ENCODE results near the gene TRMT10B.

TRMT10B gene

GRCh38 chr9:37715260-37715659 is 38.3 kb upstream of the TRMT10B start:
- no peak overlapping the region for H3K4me3 ChIP-seq (ENCODE audit: low read depth, low read length)
- no peak for DNase-seq (ENCODE audit: low read depth)
- no peak for TF ChIP-seq MYC (IDR thresholded peaks at IDR 0.05; ENCODE audit: low read depth, low read length)
- no peak for TF ChIP-seq POLR2A (IDR thresholded peaks at IDR 0.05; ENCODE audit: extremely low read depth, insufficient read length)
- TF ChIP-seq, protein P1, sequence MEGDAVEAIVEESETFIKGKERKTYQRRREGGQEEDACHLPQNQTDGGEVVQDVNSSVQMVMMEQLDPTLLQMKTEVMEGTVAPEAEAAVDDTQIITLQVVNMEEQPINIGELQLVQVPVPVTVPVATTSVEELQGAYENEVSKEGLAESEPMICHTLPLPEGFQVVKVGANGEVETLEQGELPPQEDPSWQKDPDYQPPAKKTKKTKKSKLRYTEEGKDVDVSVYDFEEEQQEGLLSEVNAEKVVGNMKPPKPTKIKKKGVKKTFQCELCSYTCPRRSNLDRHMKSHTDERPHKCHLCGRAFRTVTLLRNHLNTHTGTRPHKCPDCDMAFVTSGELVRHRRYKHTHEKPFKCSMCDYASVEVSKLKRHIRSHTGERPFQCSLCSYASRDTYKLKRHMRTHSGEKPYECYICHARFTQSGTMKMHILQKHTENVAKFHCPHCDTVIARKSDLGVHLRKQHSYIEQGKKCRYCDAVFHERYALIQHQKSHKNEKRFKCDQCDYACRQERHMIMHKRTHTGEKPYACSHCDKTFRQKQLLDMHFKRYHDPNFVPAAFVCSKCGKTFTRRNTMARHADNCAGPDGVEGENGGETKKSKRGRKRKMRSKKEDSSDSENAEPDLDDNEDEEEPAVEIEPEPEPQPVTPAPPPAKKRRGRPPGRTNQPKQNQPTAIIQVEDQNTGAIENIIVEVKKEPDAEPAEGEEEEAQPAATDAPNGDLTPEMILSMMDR (IDR thresholded peaks at IDR 0.05; ENCODE audit: low read depth, low read length) = no peak
- no peak for TF ChIP-seq MAX (IDR thresholded peaks at IDR 0.05; ENCODE audit: low read depth, low read length)

DNA sequence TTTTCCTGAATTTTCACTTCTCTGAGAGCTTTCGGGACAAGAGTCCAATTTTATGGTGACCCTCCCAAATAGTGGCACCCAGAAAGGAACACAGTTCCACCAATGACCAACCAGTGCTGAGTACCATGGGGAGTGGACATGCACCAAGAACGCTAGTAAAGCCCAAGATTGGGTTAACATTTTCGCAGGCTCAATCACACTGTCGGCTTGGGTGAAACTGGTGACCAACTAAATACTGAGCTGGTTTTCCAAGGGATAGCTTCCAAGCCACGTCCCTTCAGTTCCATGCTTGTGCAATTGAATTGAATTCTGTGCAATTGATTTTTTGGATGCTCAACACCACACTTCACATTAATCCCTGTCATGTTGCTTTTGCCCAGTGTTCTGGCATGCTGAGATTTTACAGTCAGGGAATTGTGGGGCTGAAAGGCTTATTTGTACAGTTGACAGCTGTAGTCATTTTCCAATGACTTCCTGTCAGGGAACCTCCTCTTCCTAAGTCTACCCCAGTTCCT is 37.6 kb upstream of the TRMT10B start:
- H3K4me3 ChIP-seq (ENCODE audit: low read depth, low read length) = no peak overlapping the region
- no peak for DNase-seq (ENCODE audit: low read depth)
- TF ChIP-seq POLR2A (IDR thresholded peaks at IDR 0.05; ENCODE audit: extremely low read depth, insufficient read length) (no peak), MAX (IDR thresholded peaks at IDR 0.05; ENCODE audit: low read depth, low read length) (no peak), MYC (IDR thresholded peaks at IDR 0.05; ENCODE audit: low read depth, low read length) (no peak)
- TF ChIP-seq, protein P1 (IDR thresholded peaks at IDR 0.05; ENCODE audit: low read depth, low read length) = no peak

- no peak overlapping the region for H3K4me3 ChIP-seq (ENCODE audit: low read depth, low read length)
- TF ChIP-seq MAX (IDR thresholded peaks at IDR 0.05; ENCODE audit: low read depth, low read length) (peak; percentile 76), MYC (IDR thresholded peaks at IDR 0.05; ENCODE audit: low read depth, low read length) (no peak)
- peak; percentile 2 for DNase-seq (ENCODE audit: low read depth)
These were observed 34.1 kb upstream of the TRMT10B start for GRCh38 chr9:37719526-37719925.

GRCh38 chr9:37727013-37727412 is 26.6 kb upstream of the TRMT10B start:
- TF ChIP-seq, protein P1 (IDR thresholded peaks at IDR 0.05; ENCODE audit: low read depth, low read length) = no peak
- TF ChIP-seq POLR2A (IDR thresholded peaks at IDR 0.05; ENCODE audit: extremely low read depth, insufficient read length) (no peak), MYC (IDR thresholded peaks at IDR 0.05; ENCODE audit: low read depth, low read length) (no peak), MAX (IDR thresholded peaks at IDR 0.05; ENCODE audit: low read depth, low read length) (no peak)
- no peak overlapping the region for H3K4me3 ChIP-seq (ENCODE audit: low read depth, low read length)
- DNase-seq (ENCODE audit: low read depth) = no peak

DNA sequence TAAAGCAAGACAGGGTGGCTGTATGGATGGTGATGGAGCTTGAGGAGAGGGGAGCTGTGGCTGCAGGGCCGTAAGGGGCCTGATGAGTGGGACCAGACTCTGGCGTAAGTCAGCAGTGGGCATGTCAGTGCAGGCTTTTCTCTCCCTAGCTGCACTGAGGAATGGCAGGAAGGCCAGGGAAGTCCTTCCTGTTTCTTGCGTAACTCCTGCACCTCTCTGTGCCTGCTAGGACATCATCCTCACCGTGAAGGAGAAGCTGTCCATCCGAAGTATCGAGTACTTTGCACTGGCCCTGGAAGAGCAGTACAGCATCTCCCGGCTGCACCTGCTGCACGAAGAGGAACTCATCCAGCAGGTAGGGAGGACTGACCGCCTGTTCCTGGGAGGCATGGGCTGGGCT is 24.1 kb upstream of the TRMT10B start:
- TF ChIP-seq, protein P1 (IDR thresholded peaks at IDR 0.05; ENCODE audit: low read depth, low read length) = no peak
- no peak for TF ChIP-seq POLR2A (IDR thresholded peaks at IDR 0.05; ENCODE audit: extremely low read depth, insufficient read length)
- no peak for TF ChIP-seq MYC (IDR thresholded peaks at IDR 0.05; ENCODE audit: low read depth, low read length)
- TF ChIP-seq MAX (IDR thresholded peaks at IDR 0.05; ENCODE audit: low read depth, low read length) = no peak
- H3K4me3 ChIP-seq (ENCODE audit: low read depth, low read length) = no peak overlapping the region
- no peak for DNase-seq (ENCODE audit: low read depth)

GRCh38 chr9:37730256-37730655 is 23.3 kb upstream of the TRMT10B start:
- no peak for DNase-seq (ENCODE audit: low read depth)
- TF ChIP-seq, protein P1 (IDR thresholded peaks at IDR 0.05; ENCODE audit: low read depth, low read length) = no peak
- no peak for TF ChIP-seq MYC (IDR thresholded peaks at IDR 0.05; ENCODE audit: low read depth, low read length)
- TF ChIP-seq MAX (IDR thresholded peaks at IDR 0.05; ENCODE audit: low read depth, low read length) = no peak
- no peak for TF ChIP-seq POLR2A (IDR thresholded peaks at IDR 0.05; ENCODE audit: extremely low read depth, insufficient read length)
- no peak overlapping the region for H3K4me3 ChIP-seq (ENCODE audit: low read depth, low read length)

Data from NB4 (cell line).